Measurements from ENCODE around the gene DNAJB8.

DNAJB8 gene

GRCh38 chr3:128482666-128483656 is 16.3 kb upstream of the DNAJB8 start:
- DNase-seq = no peak

DNA sequence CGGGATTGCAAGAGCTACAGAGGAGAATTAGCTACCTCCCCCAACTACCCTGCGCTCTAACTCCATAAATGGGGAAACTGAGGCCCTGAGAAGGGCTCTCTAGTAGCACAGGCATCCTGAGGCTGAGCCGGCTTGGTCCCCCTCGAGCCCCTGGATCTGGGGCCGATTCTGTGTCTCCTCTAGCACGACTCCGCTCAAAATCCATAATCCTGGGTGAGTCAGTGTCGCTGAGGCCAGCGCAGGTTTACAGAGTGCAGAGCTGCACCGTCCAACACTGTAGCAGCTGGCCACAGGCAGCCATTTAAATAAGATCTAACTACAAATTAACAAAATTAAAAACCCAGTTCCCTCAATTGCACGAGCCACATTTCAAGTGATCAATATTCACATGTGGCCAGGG is 15.5 kb upstream of the DNAJB8 start:
- no peak for DNase-seq

DNA sequence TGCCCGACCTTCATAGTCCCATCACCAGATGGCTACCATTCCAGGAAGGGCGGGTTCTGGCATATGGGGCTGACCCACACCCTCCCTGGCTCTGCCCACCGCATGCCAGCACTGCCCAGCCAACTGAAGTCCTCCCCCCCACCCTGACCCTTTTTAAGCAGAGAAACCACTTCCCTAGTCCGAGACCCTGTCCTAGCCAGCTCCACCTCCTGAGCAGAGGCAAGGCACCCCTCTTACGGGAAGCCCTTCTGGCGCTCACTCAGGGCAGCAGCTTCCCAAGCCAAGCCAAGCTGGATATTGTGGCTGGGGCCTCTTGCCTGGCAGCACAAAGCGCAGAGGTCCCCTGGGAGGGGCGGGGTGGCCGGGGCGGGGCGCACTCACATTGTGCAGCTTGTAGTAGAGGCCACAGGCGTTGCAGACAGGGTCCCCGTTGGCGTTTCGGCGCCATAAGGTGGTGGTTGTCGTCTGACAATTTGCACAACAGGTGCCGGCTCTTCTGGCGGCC is 14.8 kb upstream of the DNAJB8 start:
- DNase-seq = peak; percentile 88

DNA sequence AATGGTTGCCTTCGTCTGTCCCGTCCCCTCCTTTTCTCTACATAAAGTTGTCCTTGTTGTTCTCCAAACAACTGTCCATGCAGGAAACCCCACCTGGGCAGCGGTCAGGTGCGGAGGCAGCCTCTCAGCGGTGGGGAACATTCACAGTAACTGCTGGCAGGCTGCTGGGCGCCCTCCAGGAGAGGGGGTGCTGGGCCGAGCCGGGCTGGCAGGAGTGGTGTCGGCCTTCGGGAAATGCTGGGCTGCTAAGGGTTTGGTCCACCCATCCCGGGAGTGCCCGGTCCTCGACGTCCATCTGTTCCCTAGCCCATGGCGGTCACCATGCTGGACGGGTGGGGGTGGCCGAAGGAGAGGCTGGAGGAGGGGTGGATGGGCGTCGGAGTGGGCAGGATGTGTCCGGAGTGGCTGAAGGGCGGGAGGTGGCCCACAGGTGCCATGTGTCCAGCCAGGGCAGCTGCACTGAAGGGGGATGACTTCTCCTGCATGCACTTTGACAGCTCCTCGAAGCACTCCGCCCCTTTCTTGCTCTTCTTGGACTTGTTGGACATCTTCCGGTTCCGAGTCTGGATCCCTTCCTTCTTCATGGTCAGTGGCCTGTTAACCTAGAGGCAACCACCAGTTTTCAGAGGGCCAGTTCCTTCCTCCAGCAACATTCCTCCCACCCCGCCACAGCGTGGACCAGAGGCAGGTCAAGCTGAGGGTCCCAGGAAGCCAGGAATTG is 14.2 kb upstream of the DNAJB8 start:
- no peak for DNase-seq

DNA sequence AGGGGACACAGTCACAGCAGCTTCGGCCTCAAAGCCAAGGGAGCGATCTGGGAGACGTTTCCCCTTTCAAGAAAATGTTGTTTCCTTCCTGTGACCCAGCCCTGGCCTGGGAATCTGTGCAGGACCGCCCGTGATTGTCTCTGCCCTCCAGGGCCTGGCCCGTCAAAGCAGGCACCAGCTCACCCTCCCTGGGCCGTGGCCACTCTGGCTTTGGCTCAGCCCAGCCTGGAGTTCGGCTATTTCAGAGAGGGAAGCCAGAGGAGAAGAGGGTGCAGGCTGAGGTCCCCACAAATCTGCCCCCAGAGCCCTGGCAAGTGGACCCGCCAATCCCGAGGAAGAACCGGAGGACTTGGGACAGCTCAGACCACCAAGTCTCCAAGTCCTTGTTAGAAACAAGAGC is 13.6 kb upstream of the DNAJB8 start:
- DNase-seq = no peak

GRCh38 chr3:128479558-128480086 is 12.9 kb upstream of the DNAJB8 start:
- DNase-seq = no peak

DNA sequence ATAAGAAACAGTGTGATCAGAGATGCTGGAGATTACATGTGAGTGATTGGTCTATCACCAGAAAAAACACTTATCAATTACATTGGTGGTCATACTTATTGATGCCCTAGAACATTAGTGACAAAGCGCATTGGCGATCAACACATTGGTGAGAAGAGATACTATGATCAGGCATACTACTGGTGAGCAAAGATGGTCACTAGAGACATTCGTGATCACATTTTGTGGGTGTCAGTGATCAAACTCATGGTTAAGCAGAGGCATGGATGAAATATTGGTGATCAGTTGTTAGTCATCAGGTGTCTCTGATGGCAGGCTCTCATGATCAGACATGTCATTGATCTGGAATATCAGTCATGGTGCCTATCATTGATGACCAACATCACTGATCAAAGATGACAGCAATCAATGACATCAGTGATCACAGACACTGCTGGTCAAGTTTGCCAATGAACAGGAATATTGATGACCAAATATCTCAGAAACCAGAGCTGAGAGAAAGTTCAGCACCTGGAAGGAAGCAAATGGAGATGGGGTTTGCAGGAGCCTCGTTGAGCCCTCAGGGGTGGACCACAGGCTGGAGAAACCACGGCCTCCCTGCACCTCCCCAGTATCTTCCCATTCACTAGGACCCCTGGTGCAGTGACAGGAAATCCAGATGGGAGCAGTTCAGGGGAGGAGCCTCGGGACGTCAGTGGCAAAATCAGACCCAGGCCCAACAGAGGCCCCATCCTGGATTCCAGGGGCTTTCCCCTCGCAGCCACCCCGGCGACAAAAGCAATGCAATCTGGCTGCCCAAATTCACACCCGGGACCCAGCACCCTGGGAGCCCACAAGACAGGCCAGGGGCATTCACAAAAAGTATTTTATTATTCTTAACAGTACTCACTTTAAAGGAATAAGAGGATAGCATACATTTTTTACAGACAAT is 12.2 kb upstream of the DNAJB8 start:
- no peak for DNase-seq

DNA sequence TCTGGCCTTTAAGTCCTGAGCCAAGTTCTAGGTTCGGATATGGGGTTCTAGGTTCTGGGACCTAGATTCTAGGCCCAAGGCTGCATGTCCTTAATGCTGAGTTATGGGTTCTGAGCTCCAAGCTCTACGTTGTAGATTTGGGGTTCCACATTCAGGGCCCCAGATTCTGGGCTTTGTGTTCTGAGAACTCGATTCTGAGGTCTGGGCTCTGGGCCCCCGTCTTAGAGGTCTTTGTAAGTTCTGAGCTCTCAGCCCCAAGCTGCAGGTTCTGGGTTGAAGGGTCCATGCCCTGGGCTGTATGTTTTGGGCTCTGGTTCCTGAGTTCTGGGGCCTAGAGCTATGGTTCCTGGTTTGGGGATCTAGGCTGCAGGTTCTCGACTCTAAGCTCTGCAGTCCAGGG is 10.0 kb upstream of the DNAJB8 start:
- DNase-seq = no peak

DNA sequence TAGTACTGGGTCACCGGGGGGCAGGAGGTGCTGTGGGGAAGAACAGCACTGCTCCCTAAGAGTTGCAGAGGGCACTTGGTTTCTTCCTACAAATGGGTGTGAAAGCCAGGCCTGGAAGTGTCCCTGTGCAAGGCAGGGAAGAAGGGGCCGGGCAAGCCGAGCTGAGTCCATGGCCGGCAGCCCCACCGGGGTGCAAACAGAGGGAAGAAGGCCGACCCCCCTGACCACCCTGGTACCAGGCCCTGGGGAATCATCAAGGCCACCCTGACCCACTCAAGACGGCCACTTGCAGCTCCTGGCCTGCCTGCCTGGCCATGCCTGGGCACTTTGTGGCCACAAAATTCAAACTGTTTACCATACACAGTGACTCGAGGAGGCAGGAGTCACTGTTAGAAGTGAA is 8.7 kb upstream of the DNAJB8 start:
- DNase-seq = no peak

GRCh38 chr3:128473737-128474136 is 7.0 kb upstream of the DNAJB8 start:
- no peak for DNase-seq

- DNase-seq = peak; percentile 97
Measured at GRCh38 chr3:128473180-128473519, 6.5 kb upstream of the DNAJB8 start.

GRCh38 chr3:128472449-128473179 is 5.9 kb upstream of the DNAJB8 start:
- no peak for DNase-seq

DNA sequence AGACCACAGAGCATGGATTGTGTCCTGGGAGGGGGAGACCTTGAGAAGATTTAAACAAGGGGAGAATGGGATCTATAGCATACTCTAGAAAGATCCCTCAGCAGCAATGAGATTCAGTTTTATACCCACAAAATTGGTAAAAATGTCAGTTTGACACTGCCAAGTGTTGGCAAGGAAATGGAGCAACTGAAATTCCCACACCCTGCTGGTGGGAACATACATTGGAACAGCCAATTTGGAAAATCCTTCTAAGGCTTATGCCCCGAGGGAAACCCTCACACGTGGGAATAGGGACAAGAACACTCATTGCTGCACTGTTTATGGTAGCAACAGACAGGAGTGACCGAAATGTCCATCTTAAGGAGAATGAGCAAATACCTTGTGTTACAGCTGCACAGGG is 5.0 kb upstream of the DNAJB8 start:
- DNase-seq = no peak

DNA sequence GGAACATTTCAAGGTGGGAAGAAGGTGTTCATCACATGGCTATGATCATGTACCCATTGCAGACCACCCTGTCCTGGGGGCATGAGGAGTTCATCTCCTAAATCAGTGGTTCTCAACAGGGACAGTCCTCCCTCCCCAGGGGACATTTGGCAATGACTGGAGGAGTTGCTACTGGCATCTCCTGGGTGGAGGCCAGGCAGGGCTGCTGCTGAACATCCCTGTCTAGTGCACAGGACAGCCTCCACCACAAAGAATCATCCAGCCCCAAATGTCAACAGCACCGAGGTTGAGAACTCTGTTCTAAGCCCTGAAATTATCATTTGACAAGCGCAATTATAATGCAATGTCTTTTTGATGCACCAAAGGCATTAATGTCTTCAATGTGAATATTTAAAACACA is 4.4 kb upstream of the DNAJB8 start:
- no peak for DNase-seq

GRCh38 chr3:128470134-128470899 is 3.6 kb upstream of the DNAJB8 start:
- DNase-seq = no peak

GRCh38 chr3:128469556-128469955 is 2.9 kb upstream of the DNAJB8 start:
- DNase-seq = no peak

GRCh38 chr3:128468791-128469527 is 2.3 kb upstream of the DNAJB8 start:
- DNase-seq = no peak

DNA sequence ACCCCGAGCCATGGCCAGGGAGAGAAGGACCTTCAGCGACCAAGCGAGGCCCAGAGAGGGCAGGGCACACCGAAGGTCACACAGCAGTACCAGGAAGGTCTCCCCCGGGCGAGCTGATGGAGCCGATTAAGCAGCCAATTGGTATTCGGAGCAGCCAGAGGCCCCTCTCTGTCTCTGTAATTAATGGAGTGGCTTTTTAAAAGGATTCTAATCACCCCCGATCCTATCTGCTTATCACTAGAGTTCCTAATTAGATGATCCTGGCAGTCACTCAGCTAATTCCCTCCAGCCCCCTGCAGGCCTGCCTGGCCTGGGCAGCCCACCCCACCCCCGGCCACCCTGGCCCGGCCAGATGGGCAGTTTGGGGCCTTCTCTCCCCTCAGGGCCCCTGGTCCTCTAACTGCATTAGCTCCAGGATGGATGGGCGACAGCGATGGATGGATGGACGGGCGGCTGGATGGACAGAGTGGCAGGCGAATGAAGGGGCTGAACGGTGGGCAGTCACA is 1.6 kb upstream of the DNAJB8 start:
- DNase-seq = no peak

DNA sequence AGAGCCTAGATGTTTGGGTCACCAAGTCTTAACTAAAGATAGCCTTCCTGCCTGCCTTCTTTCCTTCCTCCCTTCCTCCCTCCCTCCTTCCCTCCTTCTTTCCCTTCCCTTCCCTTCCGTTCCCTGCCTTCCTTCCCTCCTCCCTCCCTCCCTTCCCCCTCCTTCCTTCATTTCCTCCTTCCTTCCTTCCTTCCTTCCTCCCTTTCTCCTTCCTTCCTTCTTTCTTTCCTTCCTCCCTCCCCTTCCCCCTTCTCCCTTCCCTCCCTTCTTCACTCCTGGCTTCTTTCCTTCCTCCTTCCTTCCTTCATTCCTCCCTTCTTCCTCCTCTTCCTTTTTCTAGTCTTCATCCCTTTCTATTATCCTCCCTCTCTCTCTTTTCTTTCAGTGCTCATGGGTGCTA is 2.0 kb downstream of the DNAJB8 start:
- no peak for DNase-seq

DNA sequence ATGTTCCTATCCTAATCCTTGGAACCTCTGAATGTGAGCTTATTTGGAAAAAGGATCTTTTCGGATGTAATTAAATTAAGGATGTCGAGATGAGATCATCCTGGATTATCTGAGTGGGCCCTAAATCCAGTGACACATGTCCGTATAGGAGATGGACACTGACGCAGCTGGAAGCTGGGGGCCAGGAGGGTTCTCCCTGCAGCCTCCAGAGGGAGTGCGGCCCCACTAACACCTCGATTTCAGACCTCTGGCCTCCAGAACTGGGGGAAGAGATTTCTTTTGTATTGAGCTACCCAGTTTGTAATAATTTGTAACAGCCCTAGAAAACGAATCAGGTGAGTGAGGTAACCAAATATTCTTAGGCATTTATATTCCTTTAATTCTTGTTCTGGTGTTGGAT is 2.5 kb downstream of the DNAJB8 start:
- DNase-seq = no peak

Data from NCI-H2171 (cell line).